ENCODE results near the gene LAMC1. TPM values are rescaled to one million over a fixed set of nuclear protein-coding genes. Genes with fewer than 3 reads are reported as not detected.
A peak's percentile ranks its signal among the peaks of the same experiment; 100 is the strongest.

Gene LAMC1
- total RNA-seq, 1 experiment from 2014 or later, result 95.5 TPM

GRCh38 chr1:183021405-183022201 lies 1.6 kb upstream of the LAMC1 start:
- H3K4me1 ChIP-seq (ENCODE audit: insufficient read depth, low read length, poor library complexity, severe bottlenecking), result peaks cover 30% of the 10 kb centered on the region
- no peaks in the 10 kb centered on the region for H3K9me3 ChIP-seq (ENCODE audit: low read depth, low read length, poor library complexity, severe bottlenecking)
- BruUV-seq (replicated peaks), result no TSS peak
- TF ChIP-seq CTCF (conservative IDR thresholded peaks at IDR 0.05; ENCODE audit: low read depth, low read length) (no peak), EZH2 (IDR thresholded peaks at IDR 0.05; ENCODE audit: borderline replicate concordance, low read depth, low read length, poor library complexity, severe bottlenecking) (no peak)
- H3K36me3 ChIP-seq (ENCODE audit: insufficient read depth, low read length, poor library complexity, severe bottlenecking), result no peaks in the 10 kb centered on the region
- intact Hi-C loops (cut with micrococcal nuclease; ENCODE audit: unreplicated experiment), result no loop called here
- H3K27me3 ChIP-seq (replicated peaks; ENCODE audit: insufficient read depth, low read depth, low read length, poor library complexity), result no peaks in the 10 kb centered on the region
- no peak for DNase-seq (ENCODE audit: low spot score)
- CTCF ChIA-PET, result no interaction called here
- POLR2A ChIA-PET (ENCODE audit: low non-redundant PET), result no interaction called here
- peak overlapping the region; percentile 73 for H3K4me3 ChIP-seq (ENCODE audit: low read depth, low read length, poor library complexity, severe bottlenecking)
- H3K27ac ChIP-seq (ENCODE audit: low read depth, low read length, poor library complexity, severe bottlenecking), result peak overlapping the region; percentile 95

- ChIA-PET POLR2A (ENCODE audit: low non-redundant PET) (no interaction called here), CTCF (no interaction called here)
- no peaks in the 10 kb centered on the region for H3K9me3 ChIP-seq (ENCODE audit: low read depth, low read length, poor library complexity, severe bottlenecking)
- TF ChIP-seq CTCF (conservative IDR thresholded peaks at IDR 0.05; ENCODE audit: low read depth, low read length) (no peak), EZH2 (IDR thresholded peaks at IDR 0.05; ENCODE audit: borderline replicate concordance, low read depth, low read length, poor library complexity, severe bottlenecking) (no peak)
- intact Hi-C loops (cut with micrococcal nuclease; ENCODE audit: unreplicated experiment), result no loop called here
- H3K27me3 ChIP-seq (replicated peaks; ENCODE audit: insufficient read depth, low read depth, low read length, poor library complexity), result no peaks in the 10 kb centered on the region
- peak overlapping the region; percentile 73 for H3K4me3 ChIP-seq (ENCODE audit: low read depth, low read length, poor library complexity, severe bottlenecking)
- H3K27ac ChIP-seq (ENCODE audit: low read depth, low read length, poor library complexity, severe bottlenecking), result peak overlapping the region; percentile 95
- peaks cover 39% of the 10 kb centered on the region for H3K4me1 ChIP-seq (ENCODE audit: insufficient read depth, low read length, poor library complexity, severe bottlenecking)
- no peaks in the 10 kb centered on the region for H3K36me3 ChIP-seq (ENCODE audit: insufficient read depth, low read length, poor library complexity, severe bottlenecking)
- BruUV-seq (replicated peaks), result TSS peak; percentile 93
- peak; percentile 84 for DNase-seq (ENCODE audit: low spot score)
Measured at GRCh38 chr1:183022202-183023145, 746 bp upstream of the LAMC1 start.

- no TSS peak for BruUV-seq (replicated peaks)
- TF ChIP-seq EZH2 (IDR thresholded peaks at IDR 0.05; ENCODE audit: borderline replicate concordance, low read depth, low read length, poor library complexity, severe bottlenecking) (no peak), CTCF (conservative IDR thresholded peaks at IDR 0.05; ENCODE audit: low read depth, low read length) (peak; percentile 53)
- ChIA-PET CTCF (no interaction called here), POLR2A (ENCODE audit: low non-redundant PET) (no interaction called here)
- Histone ChIP-seq H3K27me3 (replicated peaks; ENCODE audit: insufficient read depth, low read depth, low read length, poor library complexity) (no peaks in the 10 kb centered on the region), H3K4me1 (ENCODE audit: insufficient read depth, low read length, poor library complexity, severe bottlenecking) (peaks cover 52% of the 10 kb centered on the region), H3K27ac (ENCODE audit: low read depth, low read length, poor library complexity, severe bottlenecking) (peak overlapping the region; percentile 83), H3K4me3 (ENCODE audit: low read depth, low read length, poor library complexity, severe bottlenecking) (peak overlapping the region; percentile 73), H3K9me3 (ENCODE audit: low read depth, low read length, poor library complexity, severe bottlenecking) (no peaks in the 10 kb centered on the region), H3K36me3 (ENCODE audit: insufficient read depth, low read length, poor library complexity, severe bottlenecking) (no peaks in the 10 kb centered on the region)
- peak; percentile 61 for DNase-seq (ENCODE audit: low spot score)
- intact Hi-C loops (cut with micrococcal nuclease; ENCODE audit: unreplicated experiment), result no loop called here
Measured at GRCh38 chr1:183023601-183024316, 539 bp downstream of the LAMC1 start.

All from A673 (cell line).